GM10266 (cell line): Measurements from ENCODE around the gene CNGA3.
"Not testable (repeated sequence)": the region's sequence is repeated elsewhere in the genome, so short reads cannot be mapped to it uniquely, and the experiment has no call there.

Source experiments
- DNase-seq: peaks from one replicate; pipeline ENCODE4 v3.0.0; 2012; ENCODE audit errors: extremely low spot score
- CTCF ChIP-seq: IDR thresholded peaks from 2 replicates; pipeline ENCODE4 v1.5.1; 2012; ENCODE audit warnings: mild to moderate bottlenecking, low read depth; ENCODE audit not compliant: control insufficient read depth, insufficient read depth; ENCODE audit errors: missing control alignments

Gene CNGA3

GRCh38 chr2:98314251-98314650, 32.0 kb upstream of the CNGA3 start:
- no peak for DNase-seq
- no peak for TF ChIP-seq CTCF

GRCh38 chr2:98315957-98316356, 30.3 kb upstream of the CNGA3 start:
- TF ChIP-seq CTCF: no peak
- DNase-seq: no peak

- DNase-seq: no peak
- TF ChIP-seq CTCF: no peak
Observed at GRCh38 chr2:98317214-98317613, 29.0 kb upstream of the CNGA3 start.

- DNase-seq: not testable (repeated sequence)
Observed at GRCh38 chr2:98320171-98320570, 26.1 kb upstream of the CNGA3 start.

- DNase-seq: no peak
- no peak for TF ChIP-seq CTCF
Observed at GRCh38 chr2:98324181-98324580, 22.1 kb upstream of the CNGA3 start.

- TF ChIP-seq CTCF: no peak
- no peak for DNase-seq
Observed at GRCh38 chr2:98327776-98328175, 18.5 kb upstream of the CNGA3 start.

GRCh38 chr2:98329549-98329948, 16.7 kb upstream of the CNGA3 start:
- DNase-seq: no peak
- TF ChIP-seq CTCF: no peak

GRCh38 chr2:98332989-98333388, 13.3 kb upstream of the CNGA3 start:
- TF ChIP-seq CTCF: no peak
- DNase-seq: no peak
